Panc1 (cell line): ENCODE results near the gene ESR1.

Experiments
- CTCF ChIP-seq: fragments of 450-650 bp; IDR thresholded peaks from 2 replicates; pipeline ENCODE4 v1.5.1; 2017; ENCODE audit warnings: mild to moderate bottlenecking
- SIN3A ChIP-seq: IDR thresholded peaks from 2 replicates; pipeline ENCODE4 v1.6.1; 2012; ENCODE audit warnings: low read depth, mild to moderate bottlenecking, low read length, moderate library complexity, borderline replicate concordance; ENCODE audit not compliant: insufficient read depth

DNA sequence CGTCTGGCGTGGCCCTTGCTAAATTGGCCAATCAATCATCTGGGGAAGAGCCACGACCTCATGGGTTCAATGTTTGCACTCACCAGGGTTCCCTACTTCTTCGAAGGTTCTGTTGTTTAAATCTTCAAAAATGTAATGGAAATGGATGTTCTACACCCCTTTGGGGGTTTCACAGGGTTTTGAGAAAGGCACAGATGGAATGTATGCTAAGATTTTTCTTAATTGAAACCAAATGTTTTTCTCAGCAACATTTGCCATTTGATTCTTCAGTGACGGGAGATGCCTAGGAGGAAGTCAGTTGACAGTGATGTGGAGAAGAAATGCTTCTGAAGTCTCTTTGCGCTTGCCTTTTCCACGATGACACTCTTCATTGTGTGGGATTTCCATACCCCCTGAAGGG lies 312.3 kb downstream of the ESR1 start:
- TF ChIP-seq CTCF (no peak), SIN3A (no peak)
